ENCODE results near the gene CREBBP. TPM values are rescaled to one million over a fixed set of nuclear protein-coding genes. Genes with fewer than 3 reads are reported as not detected.

The CREBBP gene
- total and polyA plus RNA-seq, 2 donors (not counting 3 experiments of a cell fraction or from before 2014, with no cell fraction given): 13.8 to 72.7 TPM

- CTCF ChIA-PET: no interaction called here
- intact Hi-C loops (cut with micrococcal nuclease) (no loop called here), dilution Hi-C loops (cut with MboI; ENCODE audit: extremely low pct_ligation_motif_present, low sequenced_read_pairs) (no loop called here)
- no peak for DNase-seq (ENCODE audit: low read depth, low spot score)
- Histone ChIP-seq H3K9me1 (replicated peaks; ENCODE audit: control insufficient read depth, extremely low read depth, insufficient read depth, low read length) (no peaks in the 10 kb centered on the region), H3K9ac (replicated peaks; ENCODE audit: extremely low read depth, insufficient read depth, low read length) (no peak overlapping the region), H3K36me3 (ENCODE audit: control insufficient read depth in 2 of 2, extremely low read depth in 1 of 2, insufficient read depth in 2 of 2, low read length in 2 of 2) (no peaks in the 10 kb centered on the region), H4K20me1 (replicated peaks; ENCODE audit: control insufficient read depth, extremely low read depth, insufficient read depth, low read length) (no peaks in the 10 kb centered on the region), H3K4me2 (ENCODE audit: insufficient read depth, low read length) (no peak overlapping the region), H3K9me3 (replicated peaks; ENCODE audit: control insufficient read depth, insufficient read depth, low read length) (no peaks in the 10 kb centered on the region), H3K27ac (ENCODE audit: insufficient read depth, low read depth, low read length) (no peak overlapping the region), H2AFZ (ENCODE audit: low read depth, low read length) (no peak overlapping the region), H3K27me3 (ENCODE audit: control insufficient read depth in 2 of 2, insufficient read depth in 2 of 2, low read length in 2 of 2) (peaks cover 0 to 3% of the 10 kb centered on the region in 2 experiments), H3K79me2 (ENCODE audit: control insufficient read depth, insufficient read depth, low read length) (no peaks in the 10 kb centered on the region), H3K4me1 (ENCODE audit: control insufficient read depth, extremely low read depth, insufficient read depth, low read length) (no peaks in the 10 kb centered on the region), H3K4me3 (replicated peaks in 1 of 3; ENCODE audit: insufficient read depth in 1 of 3, low read depth in 1 of 3, low read length in 3 of 3) (no peak overlapping the region)
- no TSS peak for BruUV-seq (replicated peaks)
- no peak for FAIRE-seq
- POLR2A ChIA-PET: no interaction called here
- TF ChIP-seq GATA2 (IDR thresholded peaks at IDR 0.05; ENCODE audit: insufficient read depth, insufficient read length, low read depth, low read length) (no peak), CTCF (IDR thresholded peaks at IDR 0.05; ENCODE audit: extremely low read depth in 1 of 2, insufficient read depth in 1 of 2, low read depth in 1 of 2, low read length in 2 of 2) (no peak)
Observed at GRCh38 chr16:3920206-3920605, 39.7 kb upstream of the CREBBP start.

DNA sequence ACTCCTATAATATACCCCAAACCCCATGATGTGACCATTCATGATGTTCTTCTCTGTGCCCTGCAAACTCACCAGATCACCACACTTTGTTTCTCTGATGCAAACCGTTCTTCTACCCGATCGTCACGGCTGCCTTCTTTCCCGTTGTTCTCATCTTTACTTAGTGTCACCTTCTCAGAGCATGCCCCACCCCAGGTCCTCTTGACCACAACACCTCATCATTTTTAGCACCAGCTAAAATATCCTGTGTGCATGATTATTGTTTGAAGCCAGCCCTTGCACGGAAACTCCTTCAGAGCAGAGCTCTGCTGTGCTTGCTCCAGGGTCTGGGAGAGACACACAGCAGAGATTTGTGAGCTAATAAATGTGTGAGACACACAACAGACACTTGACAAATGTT lies 38.9 kb upstream of the CREBBP start:
- Histone ChIP-seq H3K4me1 (ENCODE audit: control insufficient read depth, extremely low read depth, insufficient read depth, low read length) (no peaks in the 10 kb centered on the region), H3K36me3 (ENCODE audit: control insufficient read depth in 2 of 2, extremely low read depth in 1 of 2, insufficient read depth in 2 of 2, low read length in 2 of 2) (no peaks in the 10 kb centered on the region), H3K9me3 (replicated peaks; ENCODE audit: control insufficient read depth, insufficient read depth, low read length) (no peaks in the 10 kb centered on the region), H3K4me3 (replicated peaks in 1 of 3; ENCODE audit: insufficient read depth in 1 of 3, low read depth in 1 of 3, low read length in 3 of 3) (no peak overlapping the region), H3K27me3 (ENCODE audit: control insufficient read depth in 2 of 2, insufficient read depth in 2 of 2, low read length in 2 of 2) (peaks cover 0 to 3% of the 10 kb centered on the region in 2 experiments), H3K4me2 (ENCODE audit: insufficient read depth, low read length) (no peak overlapping the region), H3K27ac (ENCODE audit: insufficient read depth, low read depth, low read length) (no peak overlapping the region), H3K9me1 (replicated peaks; ENCODE audit: control insufficient read depth, extremely low read depth, insufficient read depth, low read length) (no peaks in the 10 kb centered on the region), H4K20me1 (replicated peaks; ENCODE audit: control insufficient read depth, extremely low read depth, insufficient read depth, low read length) (no peaks in the 10 kb centered on the region), H3K79me2 (ENCODE audit: control insufficient read depth, insufficient read depth, low read length) (no peaks in the 10 kb centered on the region), H3K9ac (replicated peaks; ENCODE audit: extremely low read depth, insufficient read depth, low read length) (no peak overlapping the region), H2AFZ (ENCODE audit: low read depth, low read length) (no peak overlapping the region)
- BruUV-seq (replicated peaks): no TSS peak
- DNase-seq (ENCODE audit: low read depth, low spot score): no peak
- TF ChIP-seq CTCF (IDR thresholded peaks at IDR 0.05; ENCODE audit: extremely low read depth in 1 of 2, insufficient read depth in 1 of 2, low read depth in 1 of 2, low read length in 2 of 2): no peak
- TF ChIP-seq FOS (IDR thresholded peaks at IDR 0.05; ENCODE audit: borderline replicate concordance, insufficient read depth, low read length): no peak
- TF ChIP-seq JUN (IDR thresholded peaks at IDR 0.05; ENCODE audit: borderline replicate concordance, insufficient read depth, insufficient read length, low read depth): no peak
- no peak for TF ChIP-seq EZH2 (IDR thresholded peaks at IDR 0.05; ENCODE audit: borderline replicate concordance, low read depth, low read length, severe bottlenecking)
- no peak for TF ChIP-seq GATA2 (IDR thresholded peaks at IDR 0.05; ENCODE audit: insufficient read depth, insufficient read length, low read depth, low read length)
- TF ChIP-seq MAX (IDR thresholded peaks at IDR 0.05; ENCODE audit: insufficient read depth, insufficient read length): no peak
- no peak for TF ChIP-seq POLR2A (IDR thresholded peaks at IDR 0.05; ENCODE audit: low read depth, low read length)
- no peak for TF ChIP-seq MYC (IDR thresholded peaks at IDR 0.05; ENCODE audit: low read depth, low read length)
- no peak for TF ChIP-seq POLR2AphosphoS5 (IDR thresholded peaks at IDR 0.05; ENCODE audit: insufficient read depth, low read depth, low read length)
- ChIA-PET POLR2A (no interaction called here), CTCF (no interaction called here)
- FAIRE-seq: no peak
- dilution Hi-C loops (cut with MboI; ENCODE audit: extremely low pct_ligation_motif_present, low sequenced_read_pairs): no loop called here
- intact Hi-C loops (cut with micrococcal nuclease): no loop called here

All from endothelial cell of umbilical vein (primary cell).